ENCODE measurements around the gene SRCIN1.
A peak's percentile ranks its signal among the peaks of the same experiment; 100 is the strongest.

The SRCIN1 gene

GRCh38 chr17:38561416-38562214 is 44.1 kb downstream of the SRCIN1 start:
- DNase-seq = peak; percentile 36

GRCh38 chr17:38560503-38561318 is 45.0 kb downstream of the SRCIN1 start:
- peak; percentile 72 for DNase-seq

- DNase-seq = no peak
Measured at GRCh38 chr17:38559880-38560230, 45.9 kb downstream of the SRCIN1 start.

- DNase-seq = peak; percentile 79
Measured at GRCh38 chr17:38559051-38559879, 46.5 kb downstream of the SRCIN1 start.

- no peak for DNase-seq
Measured at GRCh38 chr17:38558728-38559050, 47.1 kb downstream of the SRCIN1 start.

GRCh38 chr17:38557836-38558727 is 47.7 kb downstream of the SRCIN1 start:
- DNase-seq = peak; percentile 96

- no peak for DNase-seq
Measured at GRCh38 chr17:38557396-38557795, 48.4 kb downstream of the SRCIN1 start.

GRCh38 chr17:38556239-38556638 is 49.5 kb downstream of the SRCIN1 start:
- no peak for DNase-seq

GRCh38 chr17:38554430-38555350 is 51.1 kb downstream of the SRCIN1 start:
- no peak for DNase-seq

GRCh38 chr17:38552343-38552742 is 53.4 kb downstream of the SRCIN1 start:
- DNase-seq = no peak

GRCh38 chr17:38551121-38551520 is 54.6 kb downstream of the SRCIN1 start:
- DNase-seq = no peak

GRCh38 chr17:38550661-38551060 is 55.1 kb downstream of the SRCIN1 start:
- DNase-seq = no peak

- no peak for DNase-seq
Measured at GRCh38 chr17:38549285-38549684, 56.5 kb downstream of the SRCIN1 start.

GRCh38 chr17:38547444-38547843 is 58.3 kb downstream of the SRCIN1 start:
- no peak for DNase-seq

- no peak for DNase-seq
Measured at GRCh38 chr17:38546396-38546795, 59.4 kb downstream of the SRCIN1 start.

GRCh38 chr17:38545531-38546225 is 60.1 kb downstream of the SRCIN1 start:
- no peak for DNase-seq

- DNase-seq = no peak
Measured at GRCh38 chr17:38544839-38545209, 60.9 kb downstream of the SRCIN1 start.

- no peak for DNase-seq
Measured at GRCh38 chr17:38544175-38544838, 61.4 kb downstream of the SRCIN1 start.

GRCh38 chr17:38543403-38544174 is 62.2 kb downstream of the SRCIN1 start:
- no peak for DNase-seq

Data from eye (tissue), 1 donor.